Mucosa of rectum (tissue), 2 donors: ENCODE results near the gene S100PBP.

Experiments used
- H3K27ac ChIP-seq, 2 donors: one replicate each; pipeline ENCODE4 v1.7.0; 2013; ENCODE audit warnings: inconsistent platforms in 2 of 2, low read depth in 2 of 2, low read length in 2 of 2
- H3K27me3 ChIP-seq, 2 donors: one replicate each; pipeline ENCODE4 v1.7.0; 2013; ENCODE audit warnings: low read length in 2 of 2; ENCODE audit not compliant: control insufficient read depth in 2 of 2, insufficient read depth in 2 of 2
- H3K36me3 ChIP-seq, 2 donors: one replicate each; pipeline ENCODE4 v1.7.0; 2013; ENCODE audit warnings: low read length in 2 of 2; ENCODE audit not compliant: control insufficient read depth in 2 of 2, insufficient read depth in 2 of 2
- H3K4me1 ChIP-seq, 2 donors: one replicate each; pipeline ENCODE4 v1.7.0; 2013; ENCODE audit warnings: low read length in 2 of 2, mild to moderate bottlenecking in 1 of 2; ENCODE audit not compliant: control insufficient read depth in 2 of 2, insufficient read depth in 2 of 2
- H3K4me3 ChIP-seq, 2 donors: one replicate each; pipeline ENCODE4 v1.7.0; 2013; ENCODE audit warnings: low read length in 2 of 2
- H3K9ac ChIP-seq, 2 donors: one replicate each; pipeline ENCODE4 v1.7.0; 2013; ENCODE audit warnings: low read length in 2 of 2, low read depth in 1 of 2, mild to moderate bottlenecking in 1 of 2
- H3K9me3 ChIP-seq, 2 donors: one replicate each; pipeline ENCODE4 v1.7.0; 2013; ENCODE audit warnings: low read length in 2 of 2; ENCODE audit not compliant: control insufficient read depth in 2 of 2
- donor health status: healthy.
- donor health status: Normal muscosa, but diverticular disease.

The S100PBP gene

GRCh38 chr1:32861904-32862695 lies 44.6 kb downstream of the S100PBP start:
- Histone ChIP-seq H3K9ac (no peak overlapping the region), H3K4me1 (no peaks in the 10 kb centered on the region), H3K27ac (no peak overlapping the region), H3K27me3 (no peaks in the 10 kb centered on the region), H3K9me3 (no peaks in the 10 kb centered on the region), H3K4me3 (no peak overlapping the region), H3K36me3 (peaks cover 9 to 24% of the 10 kb centered on the region in 2 donors)

- H3K27me3 ChIP-seq: no peaks in the 10 kb centered on the region
- H3K4me3 ChIP-seq: no peak overlapping the region
- no peak overlapping the region for H3K27ac ChIP-seq
- no peaks in the 10 kb centered on the region for H3K4me1 ChIP-seq
- H3K9ac ChIP-seq: no peak overlapping the region
- H3K9me3 ChIP-seq: no peaks in the 10 kb centered on the region
- peaks cover 7 to 18% of the 10 kb centered on the region in 2 donors for H3K36me3 ChIP-seq
Measured at GRCh38 chr1:32863218-32863880, 45.9 kb downstream of the S100PBP start.

GRCh38 chr1:32863881-32864245 lies 46.4 kb downstream of the S100PBP start:
- H3K27me3 ChIP-seq: no peaks in the 10 kb centered on the region
- H3K27ac ChIP-seq: no peak overlapping the region
- no peak overlapping the region for H3K9ac ChIP-seq
- H3K9me3 ChIP-seq: no peaks in the 10 kb centered on the region
- no peaks in the 10 kb centered on the region for H3K4me1 ChIP-seq
- H3K36me3 ChIP-seq: peaks cover 7 to 14% of the 10 kb centered on the region in 2 donors
- H3K4me3 ChIP-seq: no peak overlapping the region

GRCh38 chr1:32864375-32865019 lies 47.0 kb downstream of the S100PBP start:
- Histone ChIP-seq H3K36me3 (peaks cover 7 to 10% of the 10 kb centered on the region in 2 donors), H3K9me3 (no peaks in the 10 kb centered on the region), H3K9ac (no peak overlapping the region), H3K27ac (no peak overlapping the region), H3K27me3 (peaks cover 0 to 1% of the 10 kb centered on the region in 2 donors), H3K4me3 (no peak overlapping the region), H3K4me1 (no peaks in the 10 kb centered on the region)

GRCh38 chr1:32865639-32866405 lies 48.4 kb downstream of the S100PBP start:
- H3K27me3 ChIP-seq: peaks cover 3 to 7% of the 10 kb centered on the region in 2 donors
- no peak overlapping the region for H3K27ac ChIP-seq
- H3K9me3 ChIP-seq: no peaks in the 10 kb centered on the region
- no peak overlapping the region for H3K4me3 ChIP-seq
- no peaks in the 10 kb centered on the region for H3K4me1 ChIP-seq
- peaks cover 7% of the 10 kb centered on the region in 2 donors for H3K36me3 ChIP-seq
- H3K9ac ChIP-seq: no peak overlapping the region

GRCh38 chr1:32867151-32867550 lies 49.7 kb downstream of the S100PBP start:
- H3K4me3 ChIP-seq: no peak overlapping the region
- H3K27me3 ChIP-seq: peaks cover 10 to 12% of the 10 kb centered on the region in 2 donors
- H3K9ac ChIP-seq: no peak overlapping the region
- no peaks in the 10 kb centered on the region for H3K9me3 ChIP-seq
- H3K27ac ChIP-seq: no peak overlapping the region
- peaks cover 0 to 4% of the 10 kb centered on the region in 2 donors for H3K4me1 ChIP-seq
- peaks cover 4% of the 10 kb centered on the region in 2 donors for H3K36me3 ChIP-seq

- Histone ChIP-seq H3K36me3 (peaks cover 2 to 4% of the 10 kb centered on the region in 2 donors), H3K27ac (no peak overlapping the region), H3K27me3 (peaks cover 11 to 12% of the 10 kb centered on the region in 2 donors), H3K9me3 (no peaks in the 10 kb centered on the region), H3K4me1 (peaks cover 0 to 4% of the 10 kb centered on the region in 2 donors), H3K9ac (no peak overlapping the region), H3K4me3 (no peak overlapping the region)
Measured at GRCh38 chr1:32867671-32868070, 50.2 kb downstream of the S100PBP start.

GRCh38 chr1:32868085-32868484 lies 50.6 kb downstream of the S100PBP start:
- Histone ChIP-seq H3K4me1 (peaks cover 0 to 4% of the 10 kb centered on the region in 2 donors), H3K27me3 (peaks cover 11 to 12% of the 10 kb centered on the region in 2 donors), H3K9me3 (no peaks in the 10 kb centered on the region), H3K36me3 (peaks cover 0 to 4% of the 10 kb centered on the region in 2 donors), H3K4me3 (no peak overlapping the region), H3K9ac (no peak overlapping the region), H3K27ac (no peak overlapping the region)

GRCh38 chr1:32868806-32869455 lies 51.5 kb downstream of the S100PBP start:
- Histone ChIP-seq H3K9me3 (no peaks in the 10 kb centered on the region), H3K9ac (no peak overlapping the region), H3K27ac (no peak overlapping the region)

More at GRCh38 chr1:32868806-32869455, 51.5 kb downstream of the S100PBP start:
- peaks cover 0 to 4% of the 10 kb centered on the region in 2 donors for H3K4me1 ChIP-seq
- H3K36me3 ChIP-seq: peaks cover 0 to 4% of the 10 kb centered on the region in 2 donors
- peaks cover 11 to 12% of the 10 kb centered on the region in 2 donors for H3K27me3 ChIP-seq
- no peak overlapping the region for H3K4me3 ChIP-seq
